Sciatic nerve (tissue), 2 donors: ENCODE measurements around the gene MERTK. TPM values are rescaled to one million over a fixed set of nuclear protein-coding genes. Genes with fewer than 3 reads are reported as not detected.
A peak's percentile ranks its signal among the peaks of the same experiment; 100 is the strongest.

ENCODE experiments used
- ATAC-seq: fragments of 200-7000 bp; cut with Tn5 transposase; one replicate; pipeline ENCODE4 v1.9.1; 2020; ENCODE audit warnings: mild to moderate bottlenecking, moderate library complexity
- DNase-seq: peaks from one replicate; pipeline ENCODE4 v3.0.0-alpha.2; 2020; ENCODE audit warnings: low spot score
- intact Hi-C: fragments of 100-400 bp; cut with DNase I; formaldehyde crosslinking; loops from one replicate; pipeline ENCODE4 v1.14.2; 2022
- total RNA-seq: library from RNA; stranded (reverse); fragmentation: NEBNext Ultra II Directional; extraction: Animal tissue kit (Norgen Biotek cat#: 25700); gene quantifications from one replicate; pipeline ENCODE4 v1.2.1, GENCODE V29; 2021
- donor health status: DM: no; HTN: no; CAD: no.
- donor health status: DM: no; HTN: no; CAD: no.

The MERTK gene
- total RNA-seq, 1 donor from 2014 or later = 18.9 TPM

- ATAC-seq = no peak
- intact Hi-C loops = no loop called here
- no peak for DNase-seq
These were observed 67.8 kb downstream of the MERTK start for GRCh38 chr2:111966241-111966640.

GRCh38 chr2:111967018-111967417 is 68.6 kb downstream of the MERTK start:
- DNase-seq (no peak), ATAC-seq (no peak)
- intact Hi-C loops = no loop called here

- ATAC-seq (no peak), DNase-seq (no peak)
- intact Hi-C loops = no loop called here
These were observed 72.0 kb downstream of the MERTK start for GRCh38 chr2:111970453-111970852.

DNA sequence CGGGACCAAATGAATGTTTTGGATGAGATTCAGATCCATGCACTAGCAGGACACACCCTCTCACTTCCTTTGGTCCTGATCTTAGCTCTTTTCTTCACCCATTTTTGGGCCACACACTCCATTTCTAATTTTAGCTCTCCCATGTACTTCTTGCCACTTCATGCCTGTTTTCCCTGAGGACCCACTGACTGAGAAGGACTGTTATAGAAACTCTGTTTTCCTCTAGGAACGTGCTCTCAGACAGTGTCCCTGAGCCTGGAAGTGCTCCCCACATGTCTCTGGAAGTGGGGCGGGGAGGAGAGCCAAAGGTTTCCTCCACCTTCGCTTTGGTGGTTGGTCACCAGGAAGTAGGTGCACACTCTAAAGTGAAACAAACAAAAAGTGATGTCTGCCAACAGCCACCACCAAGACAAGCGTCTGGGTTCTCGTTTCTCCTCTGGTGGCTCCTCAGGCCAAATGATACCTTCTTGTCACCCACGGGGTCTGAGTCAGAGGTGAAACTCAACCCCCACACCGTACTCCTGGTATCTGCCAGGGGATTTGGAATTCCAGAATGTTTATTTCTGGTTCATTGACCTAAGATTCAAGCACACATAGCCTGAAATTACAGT is 74.7 kb downstream of the MERTK start:
- no peak for ATAC-seq
- no peak for DNase-seq
- intact Hi-C loops = no loop called here

GRCh38 chr2:111973701-111974100 is 75.3 kb downstream of the MERTK start:
- intact Hi-C loops = no loop called here
- no peak for ATAC-seq

DNA sequence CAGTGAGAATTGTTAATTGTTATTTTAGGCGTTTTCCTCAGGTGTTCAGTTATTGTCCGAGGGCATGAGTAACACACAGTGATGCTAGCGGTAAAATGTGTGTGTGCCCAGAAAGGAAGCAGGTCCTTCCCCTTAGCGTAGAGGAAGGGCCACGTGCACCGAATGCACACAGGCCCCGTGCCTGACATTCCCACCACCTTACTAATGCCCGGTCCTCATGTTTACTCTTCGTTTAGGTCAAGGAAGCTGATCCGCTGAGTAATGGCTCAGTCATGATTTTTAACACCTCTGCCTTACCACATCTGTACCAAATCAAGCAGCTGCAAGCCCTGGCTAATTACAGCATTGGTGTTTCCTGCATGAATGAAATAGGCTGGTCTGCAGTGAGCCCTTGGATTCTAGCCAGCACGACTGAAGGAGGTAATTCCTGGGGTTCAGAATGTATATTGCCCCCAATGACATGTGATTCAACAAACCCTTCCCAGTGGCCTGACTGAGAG is 76.7 kb downstream of the MERTK start:
- DNase-seq (no peak), ATAC-seq (no peak)
- intact Hi-C loops = no loop called here

More at GRCh38 chr2:111973701-111974100, 75.3 kb downstream of the MERTK start:
- DNase-seq = no peak

GRCh38 chr2:111975819-111976218 is 77.4 kb downstream of the MERTK start:
- intact Hi-C loops = no loop called here
- ATAC-seq (no peak), DNase-seq (no peak)

DNA sequence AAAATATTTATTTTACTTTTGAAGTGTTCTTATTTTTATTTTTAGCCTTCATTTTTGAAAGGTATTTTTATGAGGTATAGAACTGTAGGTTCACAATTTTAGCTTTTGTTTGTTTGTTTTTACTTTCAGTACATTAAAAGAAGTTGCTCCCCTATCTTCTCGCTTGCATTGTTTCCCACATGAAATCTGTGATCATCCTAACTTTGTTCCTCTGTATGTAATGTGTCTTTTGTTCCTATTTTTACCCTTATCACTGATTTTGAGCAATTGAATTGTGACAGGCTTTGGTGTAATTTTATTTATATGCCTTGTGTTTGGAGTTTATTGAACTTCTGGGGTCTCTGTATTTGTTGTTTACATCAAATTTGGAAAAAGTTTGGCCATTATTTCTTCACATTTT is 78.8 kb downstream of the MERTK start:
- ATAC-seq = no peak
- intact Hi-C loops = no loop called here
- DNase-seq = no peak

- intact Hi-C loops = no loop called here
- no peak for DNase-seq
- no peak for ATAC-seq
These were observed 80.2 kb downstream of the MERTK start for GRCh38 chr2:111978452-111979170.

- DNase-seq (no peak), ATAC-seq (no peak)
- intact Hi-C loops = no loop called here
These were observed 83.3 kb downstream of the MERTK start for GRCh38 chr2:111981666-111982065.

DNA sequence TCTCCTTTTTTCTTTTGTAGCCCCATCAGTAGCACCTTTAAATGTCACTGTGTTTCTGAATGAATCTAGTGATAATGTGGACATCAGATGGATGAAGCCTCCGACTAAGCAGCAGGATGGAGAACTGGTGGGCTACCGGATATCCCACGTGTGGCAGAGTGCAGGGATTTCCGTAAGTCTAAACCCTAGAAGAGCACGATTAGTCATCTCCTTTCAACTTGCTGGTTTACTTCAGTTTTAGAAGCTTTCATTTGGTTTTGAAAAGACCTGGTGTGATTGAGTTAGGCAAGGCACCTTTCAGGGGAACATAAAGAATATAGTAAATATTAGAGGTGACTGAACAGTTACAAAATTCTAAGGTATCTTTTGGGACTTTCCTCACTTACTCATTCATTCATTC is 84.4 kb downstream of the MERTK start:
- no peak for DNase-seq
- ATAC-seq = no peak
- intact Hi-C loops = no loop called here

- no peak for DNase-seq
- no peak for ATAC-seq
- intact Hi-C loops = no loop called here
These were observed 85.2 kb downstream of the MERTK start for GRCh38 chr2:111983478-111984212.

GRCh38 chr2:111984213-111984604 is 85.8 kb downstream of the MERTK start:
- intact Hi-C loops = no loop called here
- DNase-seq (no peak), ATAC-seq (no peak)

DNA sequence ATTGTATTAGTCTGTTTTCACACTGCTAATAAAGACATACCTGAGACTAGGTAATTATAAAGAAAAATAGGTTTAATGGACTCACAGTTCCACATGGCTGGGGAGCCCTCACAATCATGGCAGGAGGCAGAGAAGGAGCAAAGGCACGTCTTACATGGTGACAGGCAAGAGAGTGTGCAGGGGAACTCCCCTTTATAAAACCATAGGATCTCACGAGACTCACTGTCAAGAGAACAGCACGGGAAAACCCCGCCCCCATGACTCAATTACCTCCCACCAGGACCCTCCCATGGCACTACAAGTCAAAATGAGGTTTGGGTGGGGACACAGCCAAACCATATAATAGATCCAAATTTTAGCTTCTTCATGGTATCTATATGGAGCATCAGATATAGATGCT is 87.1 kb downstream of the MERTK start:
- no peak for DNase-seq
- no peak for ATAC-seq
- intact Hi-C loops = no loop called here

DNA sequence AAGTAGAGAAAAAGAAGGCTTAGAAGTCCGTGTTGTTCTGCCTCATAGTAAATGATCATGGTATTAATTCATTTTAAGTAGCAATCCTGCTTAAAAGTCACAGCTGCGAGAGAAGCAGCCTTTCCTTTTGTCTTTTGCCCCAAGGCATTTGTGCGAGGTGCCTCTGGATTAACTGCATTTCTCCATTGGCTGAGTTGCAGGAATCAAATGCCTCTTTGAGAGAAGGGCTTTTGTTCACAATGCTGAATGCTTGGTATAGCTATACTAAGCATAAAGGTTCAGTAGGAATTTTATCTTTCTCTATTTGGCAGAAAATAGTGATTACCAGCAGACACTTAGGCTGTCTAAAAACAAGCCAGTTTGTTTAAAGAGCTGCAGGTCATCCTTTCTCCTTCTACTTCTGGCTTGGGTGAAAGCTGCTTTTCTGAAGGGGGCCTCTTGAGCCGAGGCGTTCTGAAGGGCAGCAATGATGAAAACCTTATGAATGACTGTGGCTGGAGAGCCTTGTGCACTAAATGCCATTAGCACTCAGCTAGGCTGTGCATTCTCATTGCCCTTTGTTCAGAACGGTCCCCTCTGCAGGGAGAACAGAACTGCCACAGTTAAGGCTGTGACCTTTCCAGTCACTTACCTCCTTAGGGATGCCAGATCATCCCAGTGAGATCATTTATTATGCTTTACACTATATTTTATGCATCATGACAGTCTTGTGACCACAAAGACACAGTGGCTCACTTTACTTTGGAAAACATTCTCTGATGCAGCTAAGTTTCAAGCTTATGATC is 87.9 kb downstream of the MERTK start:
- intact Hi-C loops = no loop called here
- DNase-seq = no peak
- ATAC-seq = peak; percentile 62

GRCh38 chr2:111990375-111990774 is 92.0 kb downstream of the MERTK start:
- no peak for ATAC-seq
- intact Hi-C loops = no loop called here
- DNase-seq = no peak

DNA sequence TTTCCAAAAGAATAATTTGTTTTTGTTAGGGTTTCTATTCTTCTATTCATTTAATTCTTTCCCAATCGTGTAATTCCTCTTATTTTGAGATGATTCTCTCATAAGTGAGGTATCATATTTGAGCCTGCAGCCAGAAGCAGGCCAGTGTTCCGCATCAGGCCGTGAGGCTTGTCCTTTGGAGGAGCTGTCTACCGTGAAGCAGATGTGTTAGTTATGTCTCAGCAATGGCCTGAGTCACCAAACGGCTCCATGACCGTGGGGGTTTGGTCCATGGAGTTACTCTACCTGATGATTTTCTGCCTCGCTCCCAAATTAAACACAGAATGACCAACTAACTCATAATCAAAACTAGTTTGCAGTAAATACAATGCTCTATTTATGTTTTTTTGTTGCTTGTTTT is 92.4 kb downstream of the MERTK start:
- DNase-seq = no peak
- intact Hi-C loops = no loop called here
- ATAC-seq = no peak

- intact Hi-C loops = no loop called here
- ATAC-seq (peak; percentile 38), DNase-seq (no peak)
These were observed 95.6 kb downstream of the MERTK start for GRCh38 chr2:111994042-111994441.

GRCh38 chr2:111995148-111995547 is 96.7 kb downstream of the MERTK start:
- intact Hi-C loops = no loop called here
- DNase-seq (no peak), ATAC-seq (no peak)
